GM10266 (cell line): ENCODE data around the gene RNF208.

Source experiments
- DNase-seq: peaks from one replicate; pipeline ENCODE4 v3.0.0; 2012; ENCODE audit errors: extremely low spot score
- TF ChIP-seq, protein P1 (sequence below): IDR thresholded peaks from 2 replicates; pipeline ENCODE4 v1.5.1; 2012; ENCODE audit warnings: mild to moderate bottlenecking, low read depth; ENCODE audit not compliant: control insufficient read depth, insufficient read depth; ENCODE audit errors: missing control alignments

RNF208 gene

GRCh38 chr9:137175345-137175961 is 46.6 kb downstream of the RNF208 start:
- DNase-seq = peak; percentile 59
- TF ChIP-seq, protein P1, sequence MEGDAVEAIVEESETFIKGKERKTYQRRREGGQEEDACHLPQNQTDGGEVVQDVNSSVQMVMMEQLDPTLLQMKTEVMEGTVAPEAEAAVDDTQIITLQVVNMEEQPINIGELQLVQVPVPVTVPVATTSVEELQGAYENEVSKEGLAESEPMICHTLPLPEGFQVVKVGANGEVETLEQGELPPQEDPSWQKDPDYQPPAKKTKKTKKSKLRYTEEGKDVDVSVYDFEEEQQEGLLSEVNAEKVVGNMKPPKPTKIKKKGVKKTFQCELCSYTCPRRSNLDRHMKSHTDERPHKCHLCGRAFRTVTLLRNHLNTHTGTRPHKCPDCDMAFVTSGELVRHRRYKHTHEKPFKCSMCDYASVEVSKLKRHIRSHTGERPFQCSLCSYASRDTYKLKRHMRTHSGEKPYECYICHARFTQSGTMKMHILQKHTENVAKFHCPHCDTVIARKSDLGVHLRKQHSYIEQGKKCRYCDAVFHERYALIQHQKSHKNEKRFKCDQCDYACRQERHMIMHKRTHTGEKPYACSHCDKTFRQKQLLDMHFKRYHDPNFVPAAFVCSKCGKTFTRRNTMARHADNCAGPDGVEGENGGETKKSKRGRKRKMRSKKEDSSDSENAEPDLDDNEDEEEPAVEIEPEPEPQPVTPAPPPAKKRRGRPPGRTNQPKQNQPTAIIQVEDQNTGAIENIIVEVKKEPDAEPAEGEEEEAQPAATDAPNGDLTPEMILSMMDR = peak; percentile 22

DNA sequence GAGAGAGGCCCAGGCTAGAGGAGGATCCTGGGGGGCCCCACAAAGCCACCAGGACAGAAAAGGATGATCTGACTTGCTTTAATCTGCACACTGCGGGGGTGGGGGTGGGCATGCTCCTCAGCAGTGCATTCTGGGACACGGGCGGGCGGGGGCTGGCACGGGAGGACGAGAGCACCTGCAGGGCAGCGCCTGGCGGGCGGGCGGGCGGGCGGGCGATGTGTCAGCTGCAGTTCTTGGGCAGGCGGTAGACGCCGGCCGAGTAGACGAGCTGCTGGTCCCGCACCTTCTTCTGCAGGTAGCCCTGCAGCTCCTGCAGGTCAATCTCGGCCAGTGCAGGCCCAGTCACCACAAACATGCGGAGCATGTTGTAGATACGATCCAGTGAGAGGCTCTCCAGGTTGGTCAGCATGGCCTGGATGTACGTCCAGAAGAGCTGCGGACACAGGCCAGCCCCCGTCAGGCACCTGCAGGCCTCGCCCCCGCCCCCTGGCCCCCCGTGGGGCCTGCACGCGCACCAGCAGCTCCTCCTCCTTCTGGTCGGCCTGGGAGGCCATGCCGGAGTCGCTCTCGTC is 47.2 kb downstream of the RNF208 start:
- peak; percentile 34 for DNase-seq
- TF ChIP-seq, protein P1 = no peak

- DNase-seq = peak; percentile 29
- TF ChIP-seq, protein P1 = no peak
Observed at GRCh38 chr9:137173796-137174664, 48.0 kb downstream of the RNF208 start.

GRCh38 chr9:137172901-137173795 is 48.9 kb downstream of the RNF208 start:
- DNase-seq = peak; percentile 34
- TF ChIP-seq, protein P1 = no peak

- no peak for DNase-seq
- TF ChIP-seq, protein P1 = no peak
Observed at GRCh38 chr9:137171149-137171900, 50.7 kb downstream of the RNF208 start.

DNA sequence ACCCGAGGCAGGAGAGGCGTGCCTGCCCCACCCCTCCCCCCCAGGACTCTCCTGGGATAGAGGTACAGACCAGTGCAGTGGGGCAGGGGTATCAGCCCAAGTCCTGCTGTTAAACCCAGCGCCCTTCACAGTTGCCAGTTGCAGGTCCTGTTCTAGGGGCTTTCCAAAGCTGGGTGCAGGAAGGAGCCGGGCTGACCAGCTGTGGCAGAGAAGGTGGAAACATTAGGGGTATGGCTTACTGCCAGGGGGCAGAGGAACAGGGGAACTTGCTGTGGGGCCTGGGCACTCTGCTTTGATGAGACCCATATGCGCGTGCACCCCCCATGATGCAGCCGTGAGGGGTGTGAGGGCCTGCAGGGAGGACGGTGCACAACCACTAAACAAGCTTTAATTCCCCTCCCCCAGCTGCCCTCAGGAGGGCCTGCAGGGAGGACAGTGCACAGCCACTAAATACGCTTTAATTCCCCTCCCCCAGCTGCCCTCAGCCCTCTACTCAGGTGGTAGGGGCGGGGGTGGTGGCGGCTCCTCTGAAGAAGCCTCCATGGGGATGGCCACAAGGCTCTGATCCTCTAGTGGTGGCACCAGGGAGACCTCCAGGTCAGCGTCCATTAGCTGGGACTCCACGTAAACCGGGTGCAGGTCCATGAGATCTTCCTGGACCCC is 51.4 kb downstream of the RNF208 start:
- TF ChIP-seq, protein P1 = no peak
- no peak for DNase-seq
